ENCODE results near the gene MCOLN2. TPM values are rescaled to one million over a fixed set of nuclear protein-coding genes. Genes with fewer than 3 reads are reported as not detected.

MCOLN2 gene
- total RNA-seq, 1 experiment from 2014 or later = 3.8 TPM

DNA sequence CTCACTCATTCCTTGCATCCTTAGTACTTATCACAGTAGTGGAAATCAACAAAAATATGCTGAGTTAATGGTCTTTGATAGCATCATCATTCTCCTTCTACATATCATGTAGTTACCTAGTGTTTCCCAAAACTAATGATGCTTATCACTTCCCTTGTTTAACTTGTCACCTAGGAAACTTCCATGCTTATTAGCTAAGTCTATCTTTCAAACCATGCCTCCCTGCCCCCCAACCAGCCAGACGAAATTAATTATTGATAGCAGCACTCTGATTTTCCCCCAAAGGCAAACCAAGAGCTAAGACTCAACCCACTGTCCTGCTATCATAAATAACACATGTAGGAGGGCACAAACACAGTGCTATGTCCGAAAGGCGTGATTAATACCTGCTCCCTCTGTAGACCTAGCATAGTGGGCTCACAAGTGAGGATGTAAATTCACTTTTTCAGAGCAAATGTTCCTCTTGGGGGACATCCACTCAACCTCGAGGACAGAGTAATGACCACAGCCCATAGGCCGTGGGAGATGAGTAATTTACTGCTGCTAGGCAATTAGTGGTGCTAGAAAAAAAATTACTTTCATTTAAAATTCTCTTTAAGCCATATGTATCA lies 78.1 kb downstream of the MCOLN2 start:
- Mint-ChIP-seq H3K27me3 (ENCODE audit: low read depth) (no peaks in the 10 kb centered on the region), H3K9me3 (no peaks in the 10 kb centered on the region), H3K27ac (no peak overlapping the region), H3K36me3 (no peaks in the 10 kb centered on the region), H3K4me1 (no peaks in the 10 kb centered on the region), H3K4me3 (no peak overlapping the region)
- DNase-seq (ENCODE audit: low spot score) (no peak), ATAC-seq (no peak)
- TF ChIP-seq, protein P1, sequence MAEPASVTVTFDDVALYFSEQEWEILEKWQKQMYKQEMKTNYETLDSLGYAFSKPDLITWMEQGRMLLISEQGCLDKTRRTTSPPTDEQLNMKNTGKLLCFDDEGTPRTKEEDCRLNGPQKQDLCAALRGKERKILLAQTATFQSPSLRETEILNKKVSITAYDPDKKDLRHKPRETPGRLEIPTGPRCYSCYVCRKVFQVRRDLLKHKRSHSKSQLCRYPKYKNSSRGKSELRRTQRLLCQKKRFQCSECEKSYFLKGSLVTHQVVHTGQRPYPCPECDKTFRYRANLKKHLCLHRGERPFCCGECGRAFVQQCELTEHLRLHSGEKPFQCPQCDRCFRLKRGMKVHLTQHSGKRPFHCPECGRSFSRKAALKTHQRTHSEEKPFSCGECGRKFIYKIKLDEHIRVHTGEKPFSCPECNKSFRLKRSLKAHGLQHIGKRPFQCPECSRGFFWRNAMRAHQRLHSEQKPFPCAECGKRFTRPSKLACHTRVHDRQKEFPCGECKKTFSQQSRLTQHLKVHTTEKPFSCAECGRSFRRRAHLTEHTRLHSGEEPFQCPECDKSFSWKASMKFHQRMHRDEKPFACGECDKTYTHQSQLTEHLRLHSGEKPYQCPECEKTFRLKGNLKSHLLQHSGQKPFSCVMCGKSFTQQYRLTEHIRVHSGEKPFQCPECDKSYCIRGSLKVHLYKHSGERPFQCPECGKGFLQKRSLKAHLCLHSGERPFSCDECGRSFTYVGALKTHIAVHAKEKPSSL (CRISPR knock-in tag; conservative IDR thresholded peaks at IDR 0.05) = no peak
- no peak for TF ChIP-seq SP1 (CRISPR knock-in tag; conservative IDR thresholded peaks at IDR 0.05)
- TF ChIP-seq, protein P2, sequence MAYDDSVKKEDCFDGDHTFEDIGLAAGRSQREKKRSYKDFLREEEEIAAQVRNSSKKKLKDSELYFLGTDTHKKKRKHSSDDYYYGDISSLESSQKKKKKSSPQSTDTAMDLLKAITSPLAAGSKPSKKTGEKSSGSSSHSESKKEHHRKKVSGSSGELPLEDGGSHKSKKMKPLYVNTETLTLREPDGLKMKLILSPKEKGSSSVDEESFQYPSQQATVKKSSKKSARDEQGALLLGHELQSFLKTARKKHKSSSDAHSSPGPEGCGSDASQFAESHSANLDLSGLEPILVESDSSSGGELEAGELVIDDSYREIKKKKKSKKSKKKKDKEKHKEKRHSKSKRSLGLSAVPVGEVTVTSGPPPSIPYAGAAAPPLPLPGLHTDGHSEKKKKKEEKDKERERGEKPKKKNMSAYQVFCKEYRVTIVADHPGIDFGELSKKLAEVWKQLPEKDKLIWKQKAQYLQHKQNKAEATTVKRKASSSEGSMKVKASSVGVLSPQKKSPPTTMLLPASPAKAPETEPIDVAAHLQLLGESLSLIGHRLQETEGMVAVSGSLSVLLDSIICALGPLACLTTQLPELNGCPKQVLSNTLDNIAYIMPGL (CRISPR knock-in tag; IDR thresholded peaks at IDR 0.05) = no peak
- no peak for TF ChIP-seq SMAD4 (CRISPR knock-in tag; IDR thresholded peaks at IDR 0.05)
- TF ChIP-seq NFE2L1 (CRISPR knock-in tag; IDR thresholded peaks at IDR 0.05) = no peak
- no peak for TF ChIP-seq TEAD4 (CRISPR knock-in tag; IDR thresholded peaks at IDR 0.05)
- TF ChIP-seq JUN (CRISPR knock-in tag; IDR thresholded peaks at IDR 0.05) = no peak
- no peak for TF ChIP-seq ELF4 (CRISPR knock-in tag; IDR thresholded peaks at IDR 0.05; ENCODE audit: low read depth)
- TF ChIP-seq TEAD1 (CRISPR knock-in tag; IDR thresholded peaks at IDR 0.05) = no peak
- TF ChIP-seq ZNF263 (CRISPR knock-in tag; IDR thresholded peaks at IDR 0.05; ENCODE audit: low read depth) = no peak
- TF ChIP-seq, protein P3, sequence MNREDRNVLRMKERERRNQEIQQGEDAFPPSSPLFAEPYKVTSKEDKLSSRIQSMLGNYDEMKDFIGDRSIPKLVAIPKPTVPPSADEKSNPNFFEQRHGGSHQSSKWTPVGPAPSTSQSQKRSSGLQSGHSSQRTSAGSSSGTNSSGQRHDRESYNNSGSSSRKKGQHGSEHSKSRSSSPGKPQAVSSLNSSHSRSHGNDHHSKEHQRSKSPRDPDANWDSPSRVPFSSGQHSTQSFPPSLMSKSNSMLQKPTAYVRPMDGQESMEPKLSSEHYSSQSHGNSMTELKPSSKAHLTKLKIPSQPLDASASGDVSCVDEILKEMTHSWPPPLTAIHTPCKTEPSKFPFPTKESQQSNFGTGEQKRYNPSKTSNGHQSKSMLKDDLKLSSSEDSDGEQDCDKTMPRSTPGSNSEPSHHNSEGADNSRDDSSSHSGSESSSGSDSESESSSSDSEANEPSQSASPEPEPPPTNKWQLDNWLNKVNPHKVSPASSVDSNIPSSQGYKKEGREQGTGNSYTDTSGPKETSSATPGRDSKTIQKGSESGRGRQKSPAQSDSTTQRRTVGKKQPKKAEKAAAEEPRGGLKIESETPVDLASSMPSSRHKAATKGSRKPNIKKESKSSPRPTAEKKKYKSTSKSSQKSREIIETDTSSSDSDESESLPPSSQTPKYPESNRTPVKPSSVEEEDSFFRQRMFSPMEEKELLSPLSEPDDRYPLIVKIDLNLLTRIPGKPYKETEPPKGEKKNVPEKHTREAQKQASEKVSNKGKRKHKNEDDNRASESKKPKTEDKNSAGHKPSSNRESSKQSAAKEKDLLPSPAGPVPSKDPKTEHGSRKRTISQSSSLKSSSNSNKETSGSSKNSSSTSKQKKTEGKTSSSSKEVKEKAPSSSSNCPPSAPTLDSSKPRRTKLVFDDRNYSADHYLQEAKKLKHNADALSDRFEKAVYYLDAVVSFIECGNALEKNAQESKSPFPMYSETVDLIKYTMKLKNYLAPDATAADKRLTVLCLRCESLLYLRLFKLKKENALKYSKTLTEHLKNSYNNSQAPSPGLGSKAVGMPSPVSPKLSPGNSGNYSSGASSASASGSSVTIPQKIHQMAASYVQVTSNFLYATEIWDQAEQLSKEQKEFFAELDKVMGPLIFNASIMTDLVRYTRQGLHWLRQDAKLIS (CRISPR knock-in tag; IDR thresholded peaks at IDR 0.05; ENCODE audit: borderline replicate concordance) = no peak
- TF ChIP-seq ZNF416 (CRISPR knock-in tag; IDR thresholded peaks at IDR 0.05) = no peak
- ChIA-PET CTCF (interaction anchor here (0.8 kb wide), 1 partner anchor 25 kb away, joined by 3 read pairs; no protein-coding TSS in a partner anchor), POLR2A (no interaction called here)

DNA sequence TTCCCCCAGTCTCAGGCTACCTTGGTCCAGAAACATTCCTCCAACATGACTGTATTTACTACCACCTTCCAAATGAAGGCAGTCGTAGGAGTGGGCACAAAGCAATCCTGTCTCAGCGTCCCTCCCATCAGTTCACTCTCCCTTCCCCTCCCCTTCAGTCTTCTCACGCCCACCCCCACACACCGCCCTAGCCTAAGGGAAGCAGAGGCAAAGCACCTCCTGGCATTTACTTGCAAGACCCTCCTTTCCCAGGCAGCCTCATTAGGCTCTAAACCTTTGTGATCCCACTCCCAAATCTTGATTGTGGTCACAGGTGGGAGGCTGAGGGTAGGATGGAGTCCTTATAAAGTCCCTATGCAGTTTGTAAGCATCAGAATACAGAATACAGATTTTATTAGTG lies 80.0 kb downstream of the MCOLN2 start:
- peak; percentile 34; the same call in 1 of the 2 replicates for ATAC-seq
- no peak for DNase-seq (ENCODE audit: low spot score)
- H3K36me3 Mint-ChIP-seq = no peaks in the 10 kb centered on the region
- no peaks in the 10 kb centered on the region for H3K4me1 Mint-ChIP-seq
- TF ChIP-seq RELA (CRISPR knock-in tag; IDR thresholded peaks at IDR 0.05; ENCODE audit: borderline replicate concordance) (no peak), MXD4 (CRISPR knock-in tag; IDR thresholded peaks at IDR 0.05; ENCODE audit: borderline replicate concordance) (no peak), TP53 (CRISPR knock-in tag; IDR thresholded peaks at IDR 0.05) (no peak), KAT7 (CRISPR knock-in tag; IDR thresholded peaks at IDR 0.05; ENCODE audit: borderline replicate concordance) (no peak), IRF2 (CRISPR knock-in tag; IDR thresholded peaks at IDR 0.05; ENCODE audit: borderline replicate concordance, low read depth) (no peak), FOXK1 (CRISPR knock-in tag; IDR thresholded peaks at IDR 0.05) (no peak), PRRX2 (CRISPR knock-in tag; IDR thresholded peaks at IDR 0.05) (no peak)
- no peak overlapping the region for H3K4me3 Mint-ChIP-seq
- POLR2A ChIA-PET = no interaction called here
- CTCF ChIA-PET = no interaction called here
- no peak overlapping the region for H3K27ac Mint-ChIP-seq
- no peaks in the 10 kb centered on the region for H3K9me3 Mint-ChIP-seq
- no peaks in the 10 kb centered on the region for H3K27me3 Mint-ChIP-seq (ENCODE audit: low read depth)
